ENCODE results near the gene LRRC32.
"Not testable (repeated sequence)": the region's sequence is repeated elsewhere in the genome, so short reads cannot be mapped to it uniquely, and the experiment has no call there.

LRRC32 gene

DNA sequence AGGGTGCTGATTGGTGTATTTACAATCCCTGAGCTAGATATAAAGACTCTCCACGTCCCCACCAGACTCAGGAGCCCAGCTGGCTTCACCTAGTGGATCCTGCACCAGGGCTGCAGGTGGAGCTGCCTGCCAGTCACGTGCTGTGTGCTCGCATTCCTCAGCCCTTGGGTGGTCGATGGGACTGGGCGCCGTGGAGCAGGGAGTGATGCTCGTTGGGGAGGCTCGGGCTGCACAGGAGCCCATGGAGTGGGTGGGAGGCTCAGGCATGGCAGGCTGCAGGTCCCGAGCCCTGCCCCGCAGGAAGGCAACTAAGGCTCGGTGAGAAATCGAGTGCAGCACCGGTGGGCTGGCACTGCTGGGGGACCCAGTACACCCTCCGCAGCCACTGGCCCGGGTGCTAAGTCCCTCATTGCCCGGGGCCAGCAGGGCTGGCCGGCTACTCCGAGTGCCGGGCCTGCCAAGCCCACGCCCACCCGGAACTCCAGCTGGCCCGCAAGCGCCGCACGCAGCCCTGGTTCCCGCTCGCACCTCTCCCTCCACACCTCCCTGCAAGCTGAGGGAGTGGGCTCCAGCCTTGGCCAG is 61.6 kb downstream of the LRRC32 start:
- not testable (repeated sequence) for H3K9me3 ChIP-seq (ENCODE audit: control insufficient read depth in 5 of 5, low read length in 5 of 5); H3K27me3 ChIP-seq (ENCODE audit: control insufficient read depth in 5 of 5, insufficient read depth in 4 of 5, low read length in 5 of 5); H3K4me3 ChIP-seq (ENCODE audit: low read depth in 1 of 5, low read length in 5 of 5); H3K9ac ChIP-seq (ENCODE audit: low read length in 5 of 5); H3K36me3 ChIP-seq (ENCODE audit: control insufficient read depth in 5 of 5, insufficient read depth in 5 of 5, low read length in 5 of 5); H3K27ac ChIP-seq (ENCODE audit: low read depth, low read length)
- H3K4me1 ChIP-seq (ENCODE audit: control insufficient read depth in 5 of 5, insufficient read depth in 5 of 5, low read length in 5 of 5) = peaks cover 10 to 50% (median 35%) of the 10 kb centered on the region in 5 donors

DNA sequence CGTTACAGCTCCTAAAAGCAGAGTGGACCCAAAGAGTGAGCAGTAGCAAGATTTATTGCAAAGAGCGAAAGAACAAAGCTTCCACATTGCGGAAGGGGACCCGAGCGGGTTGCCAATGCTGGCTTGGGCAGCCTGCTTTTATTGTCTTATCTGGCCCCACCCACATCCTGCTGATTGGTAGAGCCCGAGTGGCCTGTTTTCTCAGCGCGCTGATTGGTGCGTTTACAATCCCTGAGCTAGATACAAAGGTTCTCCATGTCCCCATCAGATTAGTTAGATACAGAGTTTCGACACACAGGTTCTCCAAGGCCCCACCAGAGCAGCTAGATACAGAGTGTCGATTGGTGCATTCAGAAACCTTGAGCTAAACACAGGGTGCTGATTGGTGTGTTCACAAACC is 62.3 kb downstream of the LRRC32 start:
- not testable (repeated sequence) for H3K36me3 ChIP-seq (ENCODE audit: control insufficient read depth in 5 of 5, insufficient read depth in 5 of 5, low read length in 5 of 5); H3K27ac ChIP-seq (ENCODE audit: low read depth, low read length); H3K4me3 ChIP-seq (ENCODE audit: low read depth in 1 of 5, low read length in 5 of 5); H3K9me3 ChIP-seq (ENCODE audit: control insufficient read depth in 5 of 5, low read length in 5 of 5); H3K27me3 ChIP-seq (ENCODE audit: control insufficient read depth in 5 of 5, insufficient read depth in 4 of 5, low read length in 5 of 5); H3K9ac ChIP-seq (ENCODE audit: low read length in 5 of 5)
- peaks cover 8 to 55% (median 42%) of the 10 kb centered on the region in 5 donors for H3K4me1 ChIP-seq (ENCODE audit: control insufficient read depth in 5 of 5, insufficient read depth in 5 of 5, low read length in 5 of 5)

Data from subcutaneous abdominal adipose tissue (tissue), 5 donors.